GDM1 (cell line): ENCODE results near the gene TBX6.
"Not testable (repeated sequence)": the region's sequence is repeated elsewhere in the genome, so short reads cannot be mapped to it uniquely, and the experiment has no call there.

Experiments used
- DNase-seq: peaks from one replicate; lab custom pipeline; 2025; lab: John Stamatoyannopoulos, UW

Gene TBX6

GRCh38 chr16:30091474-30092372 lies at the start of gene TBX6:
TSS of gene TBX6 (minus strand) at chr16:30091924. CDS start at chr16:30091193, 731 bp downstream.
- peak; percentile 94 for DNase-seq

GRCh38 chr16:30139583-30140481 lies 48.1 kb upstream of the TBX6 start:
- no peak for DNase-seq

GRCh38 chr16:30137897-30138296 lies 46.2 kb upstream of the TBX6 start:
- no peak for DNase-seq

GRCh38 chr16:30136971-30137605 lies 45.4 kb upstream of the TBX6 start:
- DNase-seq = no peak

GRCh38 chr16:30132591-30132990 lies 40.9 kb upstream of the TBX6 start:
- DNase-seq = no peak

- no peak for DNase-seq
Measured at GRCh38 chr16:30131869-30132475, 40.2 kb upstream of the TBX6 start.

- no peak for DNase-seq
Measured at GRCh38 chr16:30127993-30128392, 36.3 kb upstream of the TBX6 start.

GRCh38 chr16:30125690-30126089 lies 34.0 kb upstream of the TBX6 start:
- DNase-seq = not testable (repeated sequence)

GRCh38 chr16:30124985-30125379 lies 33.3 kb upstream of the TBX6 start:
- no peak for DNase-seq

GRCh38 chr16:30122604-30123160 lies 31.0 kb upstream of the TBX6 start:
- DNase-seq = peak; percentile 36

- DNase-seq = no peak
Measured at GRCh38 chr16:30121741-30122571, 30.2 kb upstream of the TBX6 start.

- DNase-seq = no peak
Measured at GRCh38 chr16:30120340-30121105, 28.8 kb upstream of the TBX6 start.

- DNase-seq = no peak
Measured at GRCh38 chr16:30119428-30119827, 27.7 kb upstream of the TBX6 start.

GRCh38 chr16:30117768-30118167 lies 26.0 kb upstream of the TBX6 start:
- DNase-seq = no peak

- DNase-seq = no peak
Measured at GRCh38 chr16:30116291-30117207, 24.8 kb upstream of the TBX6 start.

- DNase-seq = no peak
Measured at GRCh38 chr16:30115238-30115637, 23.5 kb upstream of the TBX6 start.

- not testable (repeated sequence) for DNase-seq
Measured at GRCh38 chr16:30114833-30115232, 23.1 kb upstream of the TBX6 start.

GRCh38 chr16:30114411-30114810 lies 22.7 kb upstream of the TBX6 start:
- no peak for DNase-seq
